Gastrocnemius medialis (tissue), 4 donors: Measurements from ENCODE around the gene SPINK4.

Experiments used
- POLR2A ChIP-seq, 2 donors: fragments of 450-650 bp; IDR thresholded peaks; one replicate each; pipeline ENCODE4 v1.6.1; 2017; ENCODE audit warnings: antibody characterized with exemption in 2 of 2, mild to moderate bottlenecking in 2 of 2, moderate library complexity in 2 of 2
- TF ChIP-seq, protein P1 (sequence below), 5 experiments: fragments of 450-650 bp in 3 of 5; fragments of 200-600 bp in 2 of 5; sonication (generic) in 2 of 5; IDR thresholded peaks in 4 of 5; conservative IDR thresholded peaks in 1 of 5; 1 replicate in 4 of 5; 2 replicates in 1 of 5; pipeline ENCODE4 v1.5.1; 2016 to 2019; ENCODE audit warnings: antibody characterized with exemption in 5 of 5, mild to moderate bottlenecking in 3 of 5, moderate library complexity in 3 of 5

DNA sequence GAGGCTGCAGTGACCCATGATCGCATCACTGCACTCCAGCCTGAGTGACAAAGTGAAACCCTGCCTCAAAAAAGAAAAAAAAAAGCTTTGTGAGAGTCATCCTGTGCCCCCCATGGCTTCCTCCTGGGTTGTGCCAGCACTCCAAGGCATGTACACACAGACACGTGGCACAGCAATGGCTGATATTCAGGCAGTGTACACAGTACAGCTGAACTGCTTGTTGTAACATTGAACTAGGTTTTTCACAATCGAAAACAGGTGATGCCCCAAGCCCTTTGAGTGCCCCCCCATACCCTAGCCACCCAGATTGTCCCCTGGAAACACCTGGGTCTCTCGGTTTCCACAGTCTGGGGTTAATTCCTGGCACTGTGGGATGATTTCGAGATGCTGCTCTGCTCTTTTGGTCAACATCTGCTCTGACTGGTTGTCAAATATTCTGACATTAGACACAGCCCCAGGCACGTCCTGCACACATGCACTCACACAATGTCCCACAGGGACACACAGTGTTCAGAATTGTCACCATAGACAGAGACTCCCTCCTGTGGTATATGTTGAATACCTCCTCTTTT, 9.2 kb downstream of the SPINK4 start:
- TF ChIP-seq, protein P1, sequence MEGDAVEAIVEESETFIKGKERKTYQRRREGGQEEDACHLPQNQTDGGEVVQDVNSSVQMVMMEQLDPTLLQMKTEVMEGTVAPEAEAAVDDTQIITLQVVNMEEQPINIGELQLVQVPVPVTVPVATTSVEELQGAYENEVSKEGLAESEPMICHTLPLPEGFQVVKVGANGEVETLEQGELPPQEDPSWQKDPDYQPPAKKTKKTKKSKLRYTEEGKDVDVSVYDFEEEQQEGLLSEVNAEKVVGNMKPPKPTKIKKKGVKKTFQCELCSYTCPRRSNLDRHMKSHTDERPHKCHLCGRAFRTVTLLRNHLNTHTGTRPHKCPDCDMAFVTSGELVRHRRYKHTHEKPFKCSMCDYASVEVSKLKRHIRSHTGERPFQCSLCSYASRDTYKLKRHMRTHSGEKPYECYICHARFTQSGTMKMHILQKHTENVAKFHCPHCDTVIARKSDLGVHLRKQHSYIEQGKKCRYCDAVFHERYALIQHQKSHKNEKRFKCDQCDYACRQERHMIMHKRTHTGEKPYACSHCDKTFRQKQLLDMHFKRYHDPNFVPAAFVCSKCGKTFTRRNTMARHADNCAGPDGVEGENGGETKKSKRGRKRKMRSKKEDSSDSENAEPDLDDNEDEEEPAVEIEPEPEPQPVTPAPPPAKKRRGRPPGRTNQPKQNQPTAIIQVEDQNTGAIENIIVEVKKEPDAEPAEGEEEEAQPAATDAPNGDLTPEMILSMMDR (IDR thresholded peaks at IDR 0.05 in 4 of 5, conservative IDR thresholded peaks at IDR 0.05 in 1 of 5), result no peak
- no peak for TF ChIP-seq POLR2A (IDR thresholded peaks at IDR 0.05)
